Measurements from ENCODE around the gene ISL1.

GRCh38 chr5:51378448-51379330, 4.6 kb upstream of the ISL1 start:
- TF ChIP-seq POLR2A (IDR thresholded peaks at IDR 0.05; ENCODE audit: low read length) (no peak), GATA1 (IDR thresholded peaks at IDR 0.05; ENCODE audit: low read depth, low read length) (no peak)
